Measurements from ENCODE around the gene G6PC2. TPM values are rescaled to one million over a fixed set of nuclear protein-coding genes. Genes with fewer than 3 reads are reported as not detected.
A peak's percentile ranks its signal among the peaks of the same experiment; 100 is the strongest.

G6PC2 gene
- total RNA-seq, 1 donor from 2014 or later = not detected

DNA sequence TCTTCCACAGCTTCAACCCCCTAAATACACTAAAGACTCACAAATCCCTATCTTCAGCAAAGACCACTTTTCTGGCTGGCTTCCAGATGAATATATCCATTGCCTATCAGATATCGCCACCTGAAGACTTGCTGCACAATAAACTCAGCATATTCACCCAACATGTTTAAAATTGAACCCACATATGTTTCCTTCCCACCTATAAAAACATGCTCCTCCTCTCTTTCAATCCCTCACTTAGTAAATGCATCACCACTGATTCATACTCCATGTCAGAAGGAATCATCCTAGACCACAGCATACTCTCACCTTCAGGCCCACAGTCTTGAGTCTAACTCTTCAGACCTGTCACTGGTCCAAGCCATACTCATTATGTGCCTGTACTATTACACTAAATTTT is 16.1 kb upstream of the G6PC2 start:
- no peak for TF ChIP-seq POLR2AphosphoS5 (IDR thresholded peaks at IDR 0.05; ENCODE audit: insufficient read depth in 1 of 2, low read depth in 1 of 2)
- no peak for TF ChIP-seq POLR2A (IDR thresholded peaks at IDR 0.05)
- TF ChIP-seq CTCF (IDR thresholded peaks at IDR 0.05) = no peak
- Histone ChIP-seq H3K9me3 (no peaks in the 10 kb centered on the region), H3K27ac (no peak overlapping the region), H3K4me1 (peaks cover 3% of the 10 kb centered on the region), H3K27me3 (no peaks in the 10 kb centered on the region), H3K36me3 (no peaks in the 10 kb centered on the region), H3K4me3 (no peak overlapping the region)
- intact Hi-C loops (cut with DNase I) = no loop called here
- no peak for DNase-seq (ENCODE audit: extremely low spot score in 2 of 2)

DNA sequence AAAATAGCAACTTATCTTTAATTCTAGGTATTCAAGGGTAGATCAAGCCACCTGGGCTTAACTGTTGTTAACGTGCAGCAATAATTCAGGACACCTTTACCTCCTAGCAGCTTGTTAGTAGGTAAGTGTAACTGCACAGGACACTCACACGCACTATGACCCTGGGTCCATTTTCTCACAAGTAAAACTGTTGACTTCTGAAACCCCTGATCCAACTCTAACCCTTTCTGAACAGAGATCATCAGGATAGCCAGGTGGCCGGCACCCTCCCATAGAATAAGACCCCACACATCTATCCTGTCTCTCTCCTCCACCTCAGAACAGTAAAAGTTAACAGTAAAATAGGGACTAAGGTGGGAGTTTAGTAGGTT is 11.5 kb upstream of the G6PC2 start:
- Histone ChIP-seq H3K4me3 (peak overlapping the region; percentile 53 to 58), H3K36me3 (no peaks in the 10 kb centered on the region), H3K27me3 (no peaks in the 10 kb centered on the region), H3K27ac (no peak overlapping the region), H3K4me1 (peaks cover 12% of the 10 kb centered on the region), H3K9me3 (no peaks in the 10 kb centered on the region)
- no peak for TF ChIP-seq POLR2A (IDR thresholded peaks at IDR 0.05)
- TF ChIP-seq CTCF (IDR thresholded peaks at IDR 0.05) = no peak
- no peak for TF ChIP-seq POLR2AphosphoS5 (IDR thresholded peaks at IDR 0.05; ENCODE audit: insufficient read depth in 1 of 2, low read depth in 1 of 2)
- intact Hi-C loops (cut with DNase I) = no loop called here
- no peak for DNase-seq (ENCODE audit: extremely low spot score in 2 of 2)

GRCh38 chr2:168890006-168890782 is 10.9 kb upstream of the G6PC2 start, which contains the start of gene SPC25:
Gene SPC25, minus strand, starts transcription at chr2:168890430. Its CDS starts 911 bp downstream, at chr2:168889519.
- DNase-seq (ENCODE audit: extremely low spot score in 2 of 2) = no peak
- Histone ChIP-seq H3K9me3 (no peaks in the 10 kb centered on the region), H3K4me1 (peaks cover 12% of the 10 kb centered on the region), H3K4me3 (peak within 1 kb of the TSS; percentile 53 to 58), H3K27ac (no peak within 1 kb of the TSS), H3K36me3 (no peaks in the 10 kb centered on the region), H3K27me3 (no peaks in the 10 kb centered on the region)
- TF ChIP-seq POLR2AphosphoS5 (IDR thresholded peaks at IDR 0.05; ENCODE audit: insufficient read depth in 1 of 2, low read depth in 1 of 2) = peak; percentile 60 to 65
- no peak for TF ChIP-seq POLR2A (IDR thresholded peaks at IDR 0.05)
- peak in 1 of 3 experiments; percentile 7 for TF ChIP-seq CTCF (IDR thresholded peaks at IDR 0.05)
- intact Hi-C loops (cut with DNase I) = no loop called here

GRCh38 chr2:168892327-168892726 is 8.8 kb upstream of the G6PC2 start:
- no peaks in the 10 kb centered on the region for H3K27me3 ChIP-seq
- no peak for DNase-seq (ENCODE audit: extremely low spot score in 2 of 2)
- peaks cover 12% of the 10 kb centered on the region for H3K4me1 ChIP-seq
- H3K36me3 ChIP-seq = no peaks in the 10 kb centered on the region
- TF ChIP-seq POLR2A (IDR thresholded peaks at IDR 0.05) (no peak), POLR2AphosphoS5 (IDR thresholded peaks at IDR 0.05; ENCODE audit: insufficient read depth in 1 of 2, low read depth in 1 of 2) (no peak), CTCF (IDR thresholded peaks at IDR 0.05) (no peak)
- H3K4me3 ChIP-seq = no peak overlapping the region
- H3K9me3 ChIP-seq = no peaks in the 10 kb centered on the region
- H3K27ac ChIP-seq = no peak overlapping the region
- intact Hi-C loops (cut with DNase I) = no loop called here

DNA sequence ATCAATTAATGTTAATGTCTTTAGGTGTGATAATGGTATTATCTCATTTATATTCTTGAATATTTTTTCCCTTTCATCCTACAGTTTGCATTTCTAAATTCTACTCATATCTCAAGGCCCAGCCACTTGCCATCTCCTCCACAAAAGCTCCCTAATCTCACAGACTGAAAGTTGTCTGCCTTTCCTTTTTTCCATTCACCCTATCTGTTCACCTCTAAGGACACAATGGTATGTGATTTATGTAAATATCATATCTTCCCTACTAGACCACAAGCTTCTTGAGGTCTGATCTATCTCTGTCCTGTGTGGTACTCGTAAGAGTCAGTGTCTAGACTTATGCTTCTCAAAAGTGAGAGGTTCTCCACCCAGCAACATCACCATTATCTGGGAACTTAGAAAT is 7.0 kb upstream of the G6PC2 start:
- no peak for DNase-seq (ENCODE audit: extremely low spot score in 2 of 2)
- Histone ChIP-seq H3K9me3 (no peaks in the 10 kb centered on the region), H3K4me3 (no peak overlapping the region), H3K4me1 (peaks cover 12% of the 10 kb centered on the region), H3K36me3 (no peaks in the 10 kb centered on the region), H3K27me3 (no peaks in the 10 kb centered on the region), H3K27ac (no peak overlapping the region)
- intact Hi-C loops (cut with DNase I) = no loop called here
- no peak for TF ChIP-seq CTCF (IDR thresholded peaks at IDR 0.05)
- TF ChIP-seq POLR2A (IDR thresholded peaks at IDR 0.05) = no peak
- TF ChIP-seq POLR2AphosphoS5 (IDR thresholded peaks at IDR 0.05; ENCODE audit: insufficient read depth in 1 of 2, low read depth in 1 of 2) = no peak
